HFFc6 (cell line): ENCODE data around the gene ZNF570. TPM values are rescaled to one million over a fixed set of nuclear protein-coding genes. Genes with fewer than 3 reads are reported as not detected.
A peak's percentile ranks its signal among the peaks of the same experiment; 100 is the strongest.

Experiments
- DNase-seq: peaks from one replicate; pipeline ENCODE4 v3.0.0-alpha.2; 2018
- H3K27ac Mint-ChIP-seq: 2 replicates; pipeline ENCODE4 v1.8.0; 2020; ENCODE audit warnings: mild to moderate bottlenecking, mixed read lengths
- H3K27me3 Mint-ChIP-seq: 2 replicates; pipeline ENCODE4 v1.8.0; 2021; ENCODE audit warnings: mild to moderate bottlenecking, moderate library complexity, mixed read lengths; ENCODE audit not compliant: insufficient read depth
- H3K36me3 Mint-ChIP-seq: 2 replicates; pipeline ENCODE4 v1.8.0; 2021; ENCODE audit warnings: low read depth, mixed read lengths
- H3K4me1 Mint-ChIP-seq: 2 replicates; pipeline ENCODE4 v1.8.0; 2020; ENCODE audit warnings: low read depth, mixed read lengths
- H3K4me3 Mint-ChIP-seq: 2 replicates; pipeline ENCODE4 v1.8.0; 2020; ENCODE audit warnings: mild to moderate bottlenecking, moderate library complexity, mixed read lengths
- H3K9me3 Mint-ChIP-seq: 2 replicates; pipeline ENCODE4 v1.8.0; 2020; ENCODE audit warnings: mild to moderate bottlenecking, mixed read lengths
- long read RNA-seq: library from polyadenylated mRNA; unstranded; transcript quantifications from one replicate; pipeline ENCODE4 v2.0.0, GENCODE V29; 2019
- total RNA-seq, 6 experiments: library from RNA; stranded (reverse); fragmentation: NEBNext Ultra II Directional; extraction: Animal tissue kit (Norgen Biotek cat#: 25700); gene quantifications; 2 replicates in 1 of 6; 3 replicates in 5 of 6; pipeline ENCODE4 v1.2.3, GENCODE V29; 2021
- TF ChIP-seq, protein P1 (sequence below): fragments of 200-600 bp; sonication (generic); IDR thresholded peaks from 2 replicates; pipeline ENCODE4 v1.5.0; 2021; ENCODE audit warnings: antibody characterized with exemption, mild to moderate bottlenecking

The ZNF570 gene
- total RNA-seq, result 1 to 10 TPM; 1.8 to 4.9 (median 2.5) TPM
- long read RNA-seq, partial matches to known transcripts, result 0 of 1 reads
- long read RNA-seq, other reads (novel, unspliced or antisense), result 0 of 1 reads

DNA sequence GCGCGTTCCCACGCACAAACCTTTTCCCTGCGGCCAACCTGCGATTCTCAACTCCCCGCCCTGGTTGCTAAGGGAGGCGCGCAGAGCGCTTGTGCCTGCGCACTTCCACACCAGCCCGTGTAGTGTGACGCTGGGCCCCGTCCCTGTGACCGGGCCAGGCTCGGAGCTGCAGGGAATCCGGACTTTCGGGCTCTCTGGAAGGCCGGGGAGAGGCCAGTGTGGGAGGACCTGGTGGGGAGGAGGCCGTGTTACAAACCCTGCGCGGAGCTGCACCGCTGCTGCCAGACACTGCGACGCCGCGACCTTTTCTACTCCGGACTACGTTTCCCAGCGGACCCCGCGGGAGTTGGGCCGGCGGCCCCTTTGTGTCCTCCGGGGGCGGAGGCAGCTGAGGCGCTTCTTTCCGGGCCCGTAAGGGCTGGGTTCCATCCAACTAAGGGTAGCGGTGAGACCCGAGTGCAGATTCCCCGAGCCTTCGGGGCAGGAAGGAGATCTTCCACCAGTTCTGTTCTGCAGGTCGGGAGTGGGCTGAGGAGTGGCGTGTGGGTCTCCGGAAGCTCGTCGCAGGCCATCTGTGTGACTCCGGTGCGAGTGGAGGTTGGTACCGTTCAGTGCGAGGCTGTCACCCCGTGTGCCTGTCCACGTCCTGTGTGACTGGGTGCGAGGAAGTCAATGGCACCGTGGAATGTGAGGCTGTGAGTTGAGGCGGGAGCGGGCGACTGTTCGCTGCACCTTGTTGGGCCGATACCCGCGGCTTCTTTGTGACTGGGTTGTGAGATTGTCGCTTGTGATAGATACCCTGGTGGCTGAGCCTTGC is at the start of gene ZNF570:
Gene ZNF570 (plus strand): TSS at position 396 of the 817 bp plus-strand sequence. CDS start 999 bp downstream, outside the sequence.
- Mint-ChIP-seq H3K4me3 (peak within 1 kb of the TSS; percentile 94), H3K27me3 (peaks cover 2% of the 10 kb centered on the region), H3K9me3 (peaks cover 45% of the 10 kb centered on the region), H3K27ac (peak within 1 kb of the TSS; percentile 91), H3K4me1 (peaks cover 33% of the 10 kb centered on the region), H3K36me3 (peaks cover 39% of the 10 kb centered on the region)
- TF ChIP-seq, protein P1, sequence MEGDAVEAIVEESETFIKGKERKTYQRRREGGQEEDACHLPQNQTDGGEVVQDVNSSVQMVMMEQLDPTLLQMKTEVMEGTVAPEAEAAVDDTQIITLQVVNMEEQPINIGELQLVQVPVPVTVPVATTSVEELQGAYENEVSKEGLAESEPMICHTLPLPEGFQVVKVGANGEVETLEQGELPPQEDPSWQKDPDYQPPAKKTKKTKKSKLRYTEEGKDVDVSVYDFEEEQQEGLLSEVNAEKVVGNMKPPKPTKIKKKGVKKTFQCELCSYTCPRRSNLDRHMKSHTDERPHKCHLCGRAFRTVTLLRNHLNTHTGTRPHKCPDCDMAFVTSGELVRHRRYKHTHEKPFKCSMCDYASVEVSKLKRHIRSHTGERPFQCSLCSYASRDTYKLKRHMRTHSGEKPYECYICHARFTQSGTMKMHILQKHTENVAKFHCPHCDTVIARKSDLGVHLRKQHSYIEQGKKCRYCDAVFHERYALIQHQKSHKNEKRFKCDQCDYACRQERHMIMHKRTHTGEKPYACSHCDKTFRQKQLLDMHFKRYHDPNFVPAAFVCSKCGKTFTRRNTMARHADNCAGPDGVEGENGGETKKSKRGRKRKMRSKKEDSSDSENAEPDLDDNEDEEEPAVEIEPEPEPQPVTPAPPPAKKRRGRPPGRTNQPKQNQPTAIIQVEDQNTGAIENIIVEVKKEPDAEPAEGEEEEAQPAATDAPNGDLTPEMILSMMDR, result no peak
- DNase-seq, result peak; percentile 85

DNA sequence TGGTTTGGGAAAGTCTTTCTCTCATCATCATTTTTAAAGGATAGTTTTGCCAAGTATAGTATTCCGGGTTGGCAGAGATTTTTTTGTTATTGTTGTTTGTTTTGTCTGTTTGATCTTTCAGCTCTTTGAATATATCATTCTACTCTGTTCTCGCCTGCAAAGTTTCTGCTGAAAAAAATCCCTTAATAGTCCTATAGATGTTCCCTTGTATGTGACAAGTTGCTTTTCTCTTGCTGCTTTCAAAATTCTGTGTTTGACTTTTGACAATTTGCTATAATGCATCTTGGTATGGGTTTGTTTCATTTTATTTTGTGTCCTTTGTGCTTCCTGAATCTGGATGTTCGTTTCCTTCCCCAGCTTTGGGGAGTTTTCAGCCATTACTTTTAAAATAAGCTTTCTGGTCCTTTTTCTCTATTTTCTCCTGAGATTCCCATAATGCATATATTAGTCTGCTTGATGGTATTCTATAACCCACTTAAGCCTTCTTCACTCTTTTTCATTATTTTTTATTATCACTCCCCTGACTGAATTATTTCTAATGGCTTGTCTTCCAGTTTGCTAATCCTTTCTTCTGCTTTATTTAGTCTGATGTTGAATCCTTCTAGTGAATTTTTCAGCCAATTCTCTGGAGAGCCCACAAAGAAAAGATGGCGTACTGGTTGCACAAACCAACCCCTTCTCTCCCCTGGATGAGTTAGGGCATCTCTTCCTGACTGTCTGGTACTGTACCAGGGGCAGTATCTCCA is 16.5 kb upstream of the ZNF570 start:
- Mint-ChIP-seq H3K4me1 (no peaks in the 10 kb centered on the region), H3K36me3 (peaks cover 82% of the 10 kb centered on the region), H3K9me3 (peaks cover 94% of the 10 kb centered on the region), H3K4me3 (no peak overlapping the region), H3K27me3 (peaks cover 3% of the 10 kb centered on the region; the same call in 1 of the 2 replicates), H3K27ac (no peak overlapping the region)
- no peak for DNase-seq
- TF ChIP-seq, protein P1, result no peak

DNA sequence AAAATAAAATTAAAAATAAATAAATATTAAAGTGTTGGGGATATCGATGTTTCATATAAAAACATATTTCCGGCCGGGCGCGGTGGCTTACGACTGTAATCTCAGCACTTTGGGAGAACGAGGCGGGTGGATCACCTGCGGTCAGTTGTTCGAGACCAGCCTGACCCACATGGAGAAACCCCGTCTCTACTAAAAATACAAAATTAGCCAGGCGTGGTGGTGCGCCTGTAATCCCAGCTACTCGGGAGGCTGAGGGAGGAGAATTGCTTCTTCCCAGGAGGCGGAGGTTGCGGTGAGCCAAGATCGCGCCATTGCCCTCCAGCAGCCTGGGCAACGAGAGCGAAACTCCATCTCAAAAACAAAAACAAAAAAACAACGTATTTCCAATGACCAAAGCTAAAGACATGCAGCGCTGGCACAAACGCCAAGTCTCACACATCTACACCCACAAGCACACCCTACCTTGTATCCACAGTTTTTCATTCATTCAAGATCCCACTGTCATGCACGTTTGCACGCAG is 2.8 kb upstream of the ZNF570 start:
- H3K4me1 Mint-ChIP-seq, result peaks cover 33% of the 10 kb centered on the region
- H3K9me3 Mint-ChIP-seq, result peaks cover 45% of the 10 kb centered on the region
- TF ChIP-seq, protein P1, result no peak
- no peak for DNase-seq
- H3K27me3 Mint-ChIP-seq, result peaks cover 2% of the 10 kb centered on the region
- H3K36me3 Mint-ChIP-seq, result peaks cover 39% of the 10 kb centered on the region
- peak overlapping the region; percentile 98 for H3K4me3 Mint-ChIP-seq
- H3K27ac Mint-ChIP-seq, result peak overlapping the region; percentile 96

DNA sequence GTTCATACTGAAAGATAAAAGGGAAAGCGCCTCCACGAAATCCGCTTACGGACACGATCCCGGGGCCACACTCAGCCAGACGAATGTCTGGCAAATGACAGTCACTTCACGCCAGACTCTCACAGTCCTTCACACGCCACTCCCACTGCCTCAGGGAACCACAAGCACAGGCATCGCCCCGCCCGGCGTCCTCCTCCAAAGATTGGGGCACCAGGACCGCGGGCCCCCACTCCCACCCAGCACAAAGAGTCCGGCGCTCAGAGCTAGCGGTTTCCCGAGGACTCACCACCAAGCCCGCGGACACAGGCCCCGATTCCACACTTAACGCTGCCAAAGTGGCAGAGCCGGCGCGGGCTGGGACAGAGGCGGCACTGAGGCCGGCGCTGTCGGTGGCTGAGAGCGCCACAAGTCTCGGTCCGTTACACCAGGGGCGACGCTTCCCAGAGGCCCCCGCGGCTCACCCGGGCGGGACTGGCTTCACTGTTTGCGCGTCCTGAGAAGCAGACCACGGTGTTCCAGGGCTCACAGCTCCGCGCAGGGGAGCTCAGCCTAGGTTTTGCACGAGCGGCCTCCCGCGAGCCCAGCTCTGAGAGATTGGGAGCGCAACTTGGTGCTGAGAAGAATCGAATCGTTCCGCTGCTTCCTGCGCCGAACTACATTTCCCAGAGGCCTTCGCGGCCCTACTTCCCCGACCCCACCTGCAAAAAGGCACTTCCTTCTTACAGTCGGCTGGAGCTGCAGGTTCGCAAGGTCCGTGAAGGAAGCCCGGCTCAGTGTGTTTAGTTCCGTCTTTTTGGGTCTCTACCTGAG is 2.2 kb upstream of the ZNF570 start, which contains the start of gene ZNF569:
Gene ZNF569 (minus strand): TSS at position 647 of the 810 bp plus-strand sequence. CDS start 22,523 bp downstream, outside the sequence.
- peak within 1 kb of the TSS; percentile 96 for H3K27ac Mint-ChIP-seq
- peaks cover 39% of the 10 kb centered on the region for H3K36me3 Mint-ChIP-seq
- H3K4me3 Mint-ChIP-seq, result peak within 1 kb of the TSS; percentile 98
- H3K27me3 Mint-ChIP-seq, result peaks cover 2% of the 10 kb centered on the region
- peaks cover 45% of the 10 kb centered on the region for H3K9me3 Mint-ChIP-seq
- TF ChIP-seq, protein P1, result no peak
- peaks cover 33% of the 10 kb centered on the region for H3K4me1 Mint-ChIP-seq
- DNase-seq, result peak; percentile 90
